NK-92 (cell line): Measurements from ENCODE around the gene ACTR5.

Experiments used
- DNase-seq: peaks from one replicate; lab custom pipeline; 2025; ENCODE audit not compliant: unreplicated experiment; lab: John Stamatoyannopoulos, UW

The ACTR5 gene

DNA sequence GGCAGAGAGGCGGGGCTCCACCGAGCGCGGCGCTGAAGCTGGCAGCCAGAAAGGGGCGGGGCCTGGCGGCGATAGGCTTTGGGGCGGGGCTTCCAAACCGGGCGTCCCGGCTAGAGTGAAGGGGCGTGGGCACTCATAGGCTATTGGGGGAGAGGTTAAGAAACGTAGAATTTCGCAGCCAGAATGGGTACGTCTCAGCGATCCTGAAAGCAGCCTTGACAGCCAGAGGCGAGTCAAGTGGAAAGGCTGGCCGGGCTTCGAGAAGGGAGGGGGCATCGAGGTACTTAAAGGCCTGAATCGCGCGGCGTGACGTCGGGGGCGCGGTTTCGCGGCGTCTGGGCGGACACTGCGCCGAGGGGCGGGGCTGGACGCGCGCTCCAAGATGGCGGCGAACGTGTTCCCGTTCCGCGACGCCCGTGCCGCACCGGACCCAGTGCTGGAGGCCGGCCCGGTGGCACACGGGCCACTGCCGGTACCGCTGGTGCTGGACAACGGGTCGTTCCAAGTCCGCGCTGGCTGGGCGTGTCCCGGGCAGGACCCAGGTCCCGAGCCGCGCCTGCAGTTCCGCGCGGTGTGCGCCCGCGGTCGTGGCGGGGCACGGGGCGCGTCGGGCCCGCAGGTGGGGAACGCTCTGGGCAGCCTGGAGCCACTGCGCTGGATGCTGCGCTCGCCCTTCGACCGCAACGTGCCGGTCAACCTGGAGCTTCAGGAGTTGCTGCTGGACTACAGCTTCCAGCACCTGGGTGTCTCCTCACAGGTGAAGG is at the start of gene ACTR5:
Gene ACTR5 (plus strand): TSS at position 364 of the 764 bp plus-strand sequence. CDS start 19 bp downstream, at position 383.
- peak; percentile 77 for DNase-seq

DNA sequence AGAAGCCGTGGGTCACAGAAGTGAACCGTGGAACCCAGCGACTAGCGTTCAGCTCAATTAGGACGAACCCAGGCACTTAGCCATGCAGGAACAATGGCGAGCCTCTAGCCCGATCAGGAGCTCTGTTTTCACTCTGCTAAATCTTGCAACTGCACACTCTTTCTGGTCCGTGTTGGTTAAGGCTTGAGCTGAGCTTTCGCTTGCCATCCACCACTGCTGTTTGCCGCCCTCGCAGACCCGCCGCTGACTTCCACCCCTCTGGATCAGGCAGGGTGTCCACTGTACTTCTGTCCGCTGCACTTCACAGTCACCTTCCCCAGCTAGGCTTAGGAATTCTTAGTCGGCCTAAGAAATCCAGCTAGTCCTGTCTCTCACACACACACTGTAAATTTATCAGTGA is 49.7 kb upstream of the ACTR5 start:
- no peak for DNase-seq

DNA sequence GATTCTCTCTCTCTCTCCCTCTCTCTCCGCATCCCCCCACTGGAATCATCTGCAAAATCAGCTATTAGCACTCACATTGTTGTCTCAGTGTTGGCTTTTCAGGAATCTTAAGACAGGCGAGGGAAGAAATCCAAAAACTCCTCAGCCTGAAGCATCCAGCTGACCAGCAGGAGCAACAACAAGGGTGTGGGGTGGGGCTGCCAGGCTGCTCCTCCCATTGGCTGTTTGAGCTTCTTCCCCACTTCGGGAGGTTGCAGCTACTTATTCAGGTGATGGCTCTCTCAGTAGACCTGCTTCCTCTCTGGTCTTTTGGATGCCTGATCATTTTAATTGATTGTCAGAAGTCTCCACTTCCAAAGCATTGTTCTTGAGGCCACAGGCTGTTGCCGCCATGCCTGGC is 48.1 kb upstream of the ACTR5 start:
- DNase-seq = no peak

DNA sequence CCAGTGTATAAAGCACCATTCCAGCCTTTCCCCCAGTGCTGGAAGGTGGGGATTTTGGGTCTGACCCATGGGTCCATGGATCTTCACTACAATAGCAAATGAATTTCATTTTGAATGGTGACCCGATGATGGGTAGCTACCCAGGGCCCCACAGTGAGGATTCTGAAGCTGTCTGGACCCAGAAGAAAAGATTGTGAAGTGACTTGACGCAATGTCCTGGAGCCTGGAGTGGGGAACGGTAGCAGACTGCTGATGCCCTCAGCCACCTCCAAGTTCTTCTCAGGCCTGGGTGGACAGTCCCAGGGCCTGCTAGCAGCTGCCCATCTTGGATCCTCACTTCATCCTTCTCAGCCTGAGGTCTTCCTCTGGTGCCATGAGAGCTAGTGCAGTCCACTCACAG is 47.3 kb upstream of the ACTR5 start:
- no peak for DNase-seq

DNA sequence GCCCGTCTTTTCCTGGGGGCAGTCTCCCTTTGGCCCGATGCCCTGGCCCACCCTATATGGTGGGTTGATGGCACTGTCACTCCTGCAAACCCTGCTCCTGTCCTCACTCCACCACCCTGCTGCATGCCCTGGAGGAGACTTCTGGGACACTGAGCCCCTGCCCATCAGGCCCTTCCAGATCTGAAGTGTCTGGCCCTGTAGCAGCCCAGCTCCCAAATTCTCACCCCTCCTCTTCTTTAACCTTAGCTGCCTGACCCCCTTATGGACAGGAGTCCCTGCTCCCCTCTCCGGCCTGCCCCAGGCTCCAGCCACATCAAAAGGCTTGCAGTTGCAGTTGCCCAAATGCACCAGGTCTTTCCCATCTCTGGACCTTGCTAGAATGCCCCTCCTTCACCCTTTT is 44.7 kb upstream of the ACTR5 start:
- no peak for DNase-seq

DNA sequence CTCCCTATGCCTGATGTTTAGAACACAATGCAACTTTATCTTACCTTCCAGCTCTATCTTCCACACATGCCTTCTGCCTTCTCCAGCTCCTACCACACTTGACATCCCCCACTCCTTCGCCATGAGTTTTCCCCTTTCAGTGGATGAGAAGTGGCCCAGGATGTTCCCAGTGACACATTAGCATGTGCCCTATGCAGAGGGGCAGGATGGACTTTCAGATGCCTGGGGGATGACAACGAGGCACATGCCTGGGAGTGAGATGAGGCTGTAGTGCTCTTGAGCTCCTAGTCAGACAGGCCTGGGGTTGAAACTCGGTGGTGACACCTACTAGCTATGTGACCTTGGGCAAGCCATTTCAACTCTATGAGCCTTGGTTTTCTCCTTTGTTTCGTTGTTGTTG is 44.1 kb upstream of the ACTR5 start:
- no peak for DNase-seq

DNA sequence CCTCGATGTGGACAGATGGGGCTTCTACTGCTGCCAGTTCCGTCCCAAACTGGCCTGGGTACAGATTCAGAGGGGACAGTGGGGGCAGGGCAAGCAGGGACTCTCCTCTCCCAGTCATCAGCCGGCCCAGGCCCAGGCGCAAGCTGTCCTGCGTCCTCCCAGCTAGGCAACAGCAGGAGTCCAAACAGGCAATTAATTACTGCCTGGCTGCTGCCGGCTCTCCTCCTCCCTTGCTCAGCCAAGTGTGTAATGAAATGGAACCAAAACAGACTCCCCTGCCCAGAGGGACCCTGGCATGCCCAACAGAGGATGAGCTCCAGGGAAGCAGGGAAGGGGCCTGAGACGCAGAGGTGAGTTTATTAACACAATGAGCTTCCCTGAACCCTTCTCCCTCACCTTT is 41.8 kb upstream of the ACTR5 start:
- no peak for DNase-seq

DNA sequence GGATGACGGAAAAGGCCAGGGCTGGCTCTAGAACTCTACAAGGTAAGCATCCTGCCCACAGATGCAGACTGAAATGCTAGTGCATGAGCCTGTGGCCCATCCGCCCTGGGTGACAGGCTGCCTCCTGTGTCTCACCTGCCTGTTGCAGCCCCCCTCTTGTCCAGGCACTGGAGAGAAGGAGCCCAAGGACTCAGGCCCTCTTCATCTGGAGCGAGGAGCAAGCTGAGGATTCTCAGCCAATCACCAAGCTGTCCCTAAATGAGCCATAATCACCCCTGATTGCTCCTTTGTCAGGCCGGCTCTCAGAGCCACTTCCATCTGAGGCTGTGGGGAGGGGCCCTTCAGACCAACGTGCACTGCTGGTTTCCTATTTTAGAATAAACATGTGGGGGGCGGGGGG is 34.0 kb upstream of the ACTR5 start:
- no peak for DNase-seq

DNA sequence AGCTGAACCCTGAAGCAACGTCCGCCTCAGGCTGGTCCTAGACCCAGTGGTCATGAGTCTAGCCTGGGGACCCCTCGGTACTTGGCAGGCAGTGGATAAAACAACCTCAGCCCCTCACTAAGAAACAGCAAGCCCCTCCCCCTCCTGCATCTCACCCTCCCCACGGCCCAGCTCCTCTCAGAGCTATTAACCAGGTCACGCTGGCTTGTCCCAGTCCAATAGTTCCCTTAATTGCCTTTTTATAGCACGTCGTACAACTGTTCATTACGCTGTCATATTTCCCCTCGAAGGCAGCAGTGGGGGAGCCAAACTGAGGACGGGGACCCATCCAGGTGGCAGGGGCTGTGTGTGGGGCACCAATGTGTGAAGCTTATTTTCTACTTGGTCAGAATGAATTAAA is 32.6 kb upstream of the ACTR5 start:
- DNase-seq = no peak

DNA sequence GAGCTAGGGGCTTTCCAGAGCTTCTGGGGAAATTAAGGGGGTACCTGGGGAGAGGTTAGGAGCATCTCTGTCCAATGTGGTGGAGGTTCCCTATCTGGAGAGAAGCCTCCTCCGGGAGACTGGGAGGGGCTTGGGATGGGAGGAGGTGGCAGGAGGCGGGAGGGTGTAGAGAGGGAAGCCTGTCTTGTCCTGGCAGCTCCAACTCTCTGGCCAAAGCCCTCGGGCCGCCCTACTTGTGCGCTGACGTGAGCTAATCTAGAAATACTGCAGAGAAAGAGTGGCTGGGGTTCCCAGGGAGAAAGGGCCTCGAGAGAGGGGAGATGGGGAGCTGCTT is 25.6 kb upstream of the ACTR5 start:
- no peak for DNase-seq

DNA sequence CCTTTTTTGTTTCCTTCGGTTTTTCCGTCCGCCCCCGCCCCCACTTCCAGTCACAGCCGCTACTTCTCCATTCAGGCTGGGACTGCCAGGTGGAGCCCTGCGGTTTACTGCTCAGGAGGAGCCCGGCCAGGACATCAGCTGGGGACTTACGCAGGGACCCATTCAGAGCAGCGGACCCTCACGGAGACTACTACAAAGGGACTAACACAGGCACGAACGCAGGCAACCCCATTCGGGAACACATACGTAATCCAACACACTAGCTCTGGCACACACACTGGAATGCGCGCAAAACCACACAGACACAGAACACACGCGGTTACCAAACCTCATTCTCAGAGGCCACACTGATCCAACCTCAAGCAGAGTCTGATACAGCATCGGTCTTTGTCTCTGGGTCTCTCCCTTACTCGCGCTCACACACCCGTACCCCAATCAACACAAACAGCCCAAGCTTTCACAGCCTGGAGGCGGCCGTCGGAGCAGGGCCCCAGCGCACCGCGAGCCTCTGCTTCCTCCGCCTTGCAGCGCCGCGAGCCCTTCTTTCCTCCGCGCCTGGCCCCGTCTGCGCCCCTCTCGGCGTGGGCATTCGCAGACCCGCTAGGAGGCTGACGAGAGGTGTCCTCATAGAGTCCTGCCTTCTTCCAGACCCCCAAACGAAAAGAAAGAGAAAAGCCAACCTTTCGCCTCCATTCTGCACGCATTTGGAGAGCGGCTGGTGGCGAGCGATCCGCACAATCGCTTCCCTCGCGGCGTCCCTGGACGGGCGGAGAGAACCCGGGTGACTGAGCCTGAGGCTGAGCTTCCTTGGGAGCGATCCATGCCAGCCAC is 25.0 kb upstream of the ACTR5 start:
- no peak for DNase-seq

DNA sequence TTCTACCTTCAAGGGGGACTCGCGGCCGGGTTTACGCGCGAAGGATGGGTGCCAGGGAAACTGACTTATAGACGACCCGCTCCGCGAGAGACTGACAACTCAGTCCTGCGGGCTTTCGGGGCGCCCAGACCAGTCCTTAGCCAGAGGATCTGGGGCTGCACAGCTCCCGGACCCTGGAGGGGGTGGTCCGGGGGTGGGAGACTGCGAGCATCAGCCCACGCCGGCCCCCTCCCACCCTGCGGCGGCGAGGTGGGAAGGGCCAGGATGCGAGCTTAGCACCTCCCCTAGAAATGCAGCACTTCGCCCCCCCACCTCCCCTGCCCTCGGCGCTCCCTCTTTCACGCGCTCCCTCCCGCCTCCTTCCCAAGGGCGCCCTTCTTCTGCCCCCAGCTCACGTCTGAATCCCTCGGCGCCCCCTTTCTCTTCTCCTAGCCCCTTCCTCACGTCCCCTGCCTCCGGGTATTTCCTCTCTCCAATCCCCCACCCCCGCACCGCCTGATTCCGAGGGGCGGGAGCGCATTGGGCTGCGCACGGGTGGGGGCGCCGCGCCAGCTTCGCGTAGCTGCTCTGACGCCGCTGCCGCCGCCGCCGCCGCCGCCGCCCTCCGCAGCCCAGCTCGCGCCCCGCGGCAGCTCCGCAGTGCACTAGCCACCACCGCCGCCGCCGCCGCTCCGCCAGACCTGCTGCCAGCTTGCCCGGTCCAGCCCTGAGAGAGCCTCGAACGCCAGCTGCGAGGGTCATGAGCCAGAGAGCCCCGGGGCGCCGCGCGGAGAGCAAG is 24.2 kb upstream of the ACTR5 start, which contains the start of gene SLC32A1:
Gene SLC32A1 (plus strand): TSS at position 639 of the 778 bp plus-strand sequence. CDS start 239 bp downstream, outside the sequence.
- DNase-seq = no peak

DNA sequence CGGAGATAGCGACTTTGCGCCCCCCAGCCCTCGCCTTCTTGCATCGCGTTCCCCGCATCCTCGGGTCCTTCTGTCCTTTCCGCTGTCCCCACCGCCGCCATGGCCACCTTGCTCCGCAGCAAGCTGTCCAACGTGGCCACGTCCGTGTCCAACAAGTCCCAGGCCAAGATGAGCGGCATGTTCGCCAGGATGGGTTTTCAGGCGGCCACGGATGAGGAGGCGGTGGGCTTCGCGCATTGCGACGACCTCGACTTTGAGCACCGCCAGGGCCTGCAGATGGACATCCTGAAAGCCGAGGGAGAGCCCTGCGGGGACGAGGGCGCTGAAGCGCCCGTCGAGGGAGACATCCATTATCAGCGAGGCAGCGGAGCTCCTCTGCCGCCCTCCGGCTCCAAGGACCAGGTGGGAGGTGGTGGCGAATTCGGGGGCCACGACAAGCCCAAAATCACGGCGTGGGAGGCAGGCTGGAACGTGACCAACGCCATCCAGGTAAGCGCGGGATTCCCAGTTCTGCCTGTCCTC is 23.6 kb upstream of the ACTR5 start:
- no peak for DNase-seq

DNA sequence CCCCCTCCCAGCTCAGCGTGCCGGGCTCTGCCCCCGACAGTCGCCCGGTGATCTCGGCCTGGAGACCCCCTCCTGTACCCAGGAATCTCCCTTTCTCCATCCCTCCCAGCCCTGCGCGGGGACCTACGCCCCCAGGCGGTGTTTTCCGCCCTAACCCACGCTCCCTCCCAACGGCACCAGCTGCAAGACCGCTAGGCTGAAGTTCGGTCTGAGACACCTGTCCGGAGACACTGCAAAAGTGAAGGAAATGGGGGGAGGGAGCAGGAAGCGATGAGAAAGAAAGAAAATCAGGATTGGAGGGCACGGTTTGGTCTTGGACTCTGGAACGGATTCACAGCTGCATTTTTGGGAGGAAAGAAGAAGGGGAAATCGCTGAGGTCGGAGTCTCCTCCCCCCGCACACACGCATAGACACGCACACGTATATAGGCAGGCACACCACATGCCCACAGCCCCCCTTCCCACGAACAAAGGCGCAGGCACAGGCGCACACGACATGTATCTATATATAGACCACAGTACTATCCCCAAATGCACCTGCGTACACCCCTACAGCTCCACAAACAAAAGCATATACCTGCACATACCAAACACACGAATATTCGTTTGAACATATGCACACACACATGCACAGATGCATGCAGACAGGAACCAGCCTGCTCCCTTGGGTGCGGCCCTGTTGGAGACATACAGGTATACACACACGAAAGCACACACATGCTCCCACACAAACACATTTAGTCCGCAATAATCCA is 22.9 kb upstream of the ACTR5 start:
- DNase-seq = no peak

DNA sequence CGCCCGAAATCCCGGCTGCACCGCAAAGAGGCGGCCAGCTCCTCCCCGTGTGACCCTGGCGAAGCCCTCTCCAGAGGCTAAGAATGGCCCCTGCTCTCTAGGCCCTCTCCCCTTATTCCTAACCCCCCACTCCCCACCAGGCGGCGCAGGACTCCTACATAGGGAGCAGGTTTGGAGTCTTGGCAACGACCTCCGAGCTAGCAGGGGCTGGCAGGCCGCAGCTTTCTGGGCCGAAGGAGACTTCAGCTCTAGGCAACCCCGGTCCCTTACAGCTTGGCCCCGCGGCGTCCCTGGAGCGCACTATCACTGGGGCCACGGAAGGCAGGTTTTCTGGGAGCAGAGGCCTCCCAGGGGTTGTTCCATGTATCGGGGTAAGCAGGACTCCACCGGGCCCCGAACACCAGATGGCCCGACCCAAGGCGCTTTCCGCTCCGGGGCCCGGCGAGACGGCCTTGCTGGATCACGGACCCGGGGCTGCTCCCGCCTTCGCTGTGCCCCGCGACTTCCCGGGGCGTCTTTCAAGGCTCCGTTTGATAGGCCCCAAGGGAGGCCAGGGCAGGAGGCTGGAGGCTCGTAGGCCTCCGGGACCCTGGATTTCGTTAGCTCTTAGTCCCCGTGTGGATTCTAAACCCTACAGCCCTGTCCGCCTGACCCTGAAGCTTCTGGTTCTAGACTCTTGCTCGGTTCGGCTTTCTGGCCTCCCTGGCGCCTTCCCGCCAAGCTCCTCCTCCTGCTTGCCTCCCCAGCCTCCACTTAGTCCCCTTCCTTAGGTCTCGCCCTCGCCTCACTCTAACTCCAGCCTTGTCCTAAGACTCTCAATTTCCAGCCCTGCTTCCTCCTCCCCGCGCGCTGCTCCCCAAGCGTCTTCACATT is 22.1 kb upstream of the ACTR5 start:
- DNase-seq = no peak

DNA sequence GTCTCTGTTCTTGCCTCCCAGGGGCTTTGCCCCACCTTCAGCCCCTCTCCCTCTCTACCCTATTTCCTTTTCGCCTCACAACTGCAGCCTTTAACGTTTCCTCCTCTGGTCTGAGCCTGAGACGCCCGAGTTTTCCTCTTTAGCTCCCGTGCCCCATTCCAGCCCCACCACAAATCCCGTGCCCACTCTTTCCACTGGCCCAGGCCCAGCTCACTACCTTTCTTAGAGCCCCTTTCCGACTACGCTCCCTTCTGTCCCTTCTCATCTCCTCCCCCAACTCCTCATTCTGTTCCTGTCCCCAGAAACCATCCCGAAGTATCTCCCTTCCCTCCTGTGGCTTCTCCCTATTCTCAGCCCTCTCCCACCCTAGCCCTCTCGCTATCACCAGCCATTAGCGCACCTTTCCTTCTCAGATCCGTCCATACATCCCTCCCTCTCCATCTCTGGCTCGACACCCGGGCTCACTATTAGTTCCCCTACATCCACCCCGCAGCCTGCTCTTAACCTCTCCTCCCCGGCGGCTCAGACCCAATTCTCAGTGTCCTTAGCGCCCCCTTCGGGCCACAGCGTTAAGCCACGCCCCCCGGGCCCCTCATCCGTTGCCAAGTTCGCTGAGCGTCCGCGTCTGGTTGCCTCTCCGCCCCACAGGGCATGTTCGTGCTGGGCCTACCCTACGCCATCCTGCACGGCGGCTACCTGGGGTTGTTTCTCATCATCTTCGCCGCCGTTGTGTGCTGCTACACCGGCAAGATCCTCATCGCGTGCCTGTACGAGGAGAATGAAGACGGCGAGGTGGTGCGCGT is 21.3 kb upstream of the ACTR5 start:
- no peak for DNase-seq

DNA sequence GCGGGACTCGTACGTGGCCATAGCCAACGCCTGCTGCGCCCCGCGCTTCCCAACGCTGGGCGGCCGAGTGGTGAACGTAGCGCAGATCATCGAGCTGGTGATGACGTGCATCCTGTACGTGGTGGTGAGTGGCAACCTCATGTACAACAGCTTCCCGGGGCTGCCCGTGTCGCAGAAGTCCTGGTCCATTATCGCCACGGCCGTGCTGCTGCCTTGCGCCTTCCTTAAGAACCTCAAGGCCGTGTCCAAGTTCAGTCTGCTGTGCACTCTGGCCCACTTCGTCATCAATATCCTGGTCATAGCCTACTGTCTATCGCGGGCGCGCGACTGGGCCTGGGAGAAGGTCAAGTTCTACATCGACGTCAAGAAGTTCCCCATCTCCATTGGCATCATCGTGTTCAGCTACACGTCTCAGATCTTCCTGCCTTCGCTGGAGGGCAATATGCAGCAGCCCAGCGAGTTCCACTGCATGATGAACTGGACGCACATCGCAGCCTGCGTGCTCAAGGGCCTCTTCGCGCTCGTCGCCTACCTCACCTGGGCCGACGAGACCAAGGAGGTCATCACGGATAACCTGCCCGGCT is 20.6 kb upstream of the ACTR5 start:
- DNase-seq = no peak

DNA sequence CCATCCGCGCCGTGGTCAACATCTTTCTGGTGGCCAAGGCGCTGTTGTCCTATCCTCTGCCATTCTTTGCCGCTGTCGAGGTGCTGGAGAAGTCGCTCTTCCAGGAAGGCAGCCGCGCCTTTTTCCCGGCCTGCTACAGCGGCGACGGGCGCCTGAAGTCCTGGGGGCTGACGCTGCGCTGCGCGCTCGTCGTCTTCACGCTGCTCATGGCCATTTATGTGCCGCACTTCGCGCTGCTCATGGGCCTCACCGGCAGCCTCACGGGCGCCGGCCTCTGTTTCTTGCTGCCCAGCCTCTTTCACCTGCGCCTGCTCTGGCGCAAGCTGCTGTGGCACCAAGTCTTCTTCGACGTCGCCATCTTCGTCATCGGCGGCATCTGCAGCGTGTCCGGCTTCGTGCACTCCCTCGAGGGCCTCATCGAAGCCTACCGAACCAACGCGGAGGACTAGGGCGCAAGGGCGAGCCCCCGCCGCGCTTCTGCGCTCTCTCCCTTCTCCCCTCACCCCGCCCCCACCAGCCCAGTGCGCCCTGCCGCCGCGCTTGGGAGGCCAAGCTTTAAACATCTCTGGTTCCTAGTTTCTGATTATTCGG is 20.0 kb upstream of the ACTR5 start:
- DNase-seq = no peak
